ENCODE measurements around the gene MYZAP.

The MYZAP gene

DNA sequence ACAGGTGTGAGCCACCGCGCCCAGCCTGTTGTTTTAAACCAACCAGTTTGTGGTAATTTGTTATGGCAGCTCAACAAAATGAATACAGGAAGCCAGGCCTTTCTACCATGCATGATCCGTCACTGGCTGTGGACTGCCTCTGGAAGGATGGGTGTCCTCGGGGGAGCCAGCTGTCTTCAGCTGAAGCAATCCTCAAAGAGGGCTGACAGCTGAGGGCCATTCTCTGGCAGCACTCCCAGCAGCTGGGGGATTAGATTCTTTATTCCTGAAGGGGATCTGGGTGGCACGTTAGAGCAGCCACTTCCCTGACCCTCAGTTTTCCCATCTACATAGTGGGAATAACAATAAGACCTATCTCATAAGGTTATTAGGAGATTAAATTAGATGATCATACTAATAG is 139.2 kb downstream of the MYZAP start:
- no peak overlapping the region for H3K4me3 ChIP-seq
- no peaks in the 10 kb centered on the region for H3K36me3 ChIP-seq (replicated peaks)
- H3K9me3 ChIP-seq: no peaks in the 10 kb centered on the region
- in situ Hi-C loops (cut with MboI; ENCODE audit: low sequenced_read_pairs): loop anchor here (10.0 kb wide), 1 partner anchor 166 kb away; no protein-coding TSS in a partner anchor
- no peak for DNase-seq (ENCODE audit: low spot score in 2 of 2)
- H3K4me1 ChIP-seq: no peaks in the 10 kb centered on the region
- H3K27me3 ChIP-seq (ENCODE audit: low read depth): no peaks in the 10 kb centered on the region

- Histone ChIP-seq H3K36me3 (replicated peaks) (no peaks in the 10 kb centered on the region), H3K4me3 (no peak overlapping the region), H3K9me3 (no peaks in the 10 kb centered on the region), H3K27me3 (ENCODE audit: low read depth) (no peaks in the 10 kb centered on the region), H3K4me1 (no peaks in the 10 kb centered on the region)
- no peak for DNase-seq (ENCODE audit: low spot score in 2 of 2)
- in situ Hi-C loops (cut with MboI; ENCODE audit: low sequenced_read_pairs): loop anchor here (10.0 kb wide), 1 partner anchor 167 kb away; no protein-coding TSS in a partner anchor
These were observed 139.9 kb downstream of the MYZAP start for GRCh38 chr15:57731530-57732103.

DNA sequence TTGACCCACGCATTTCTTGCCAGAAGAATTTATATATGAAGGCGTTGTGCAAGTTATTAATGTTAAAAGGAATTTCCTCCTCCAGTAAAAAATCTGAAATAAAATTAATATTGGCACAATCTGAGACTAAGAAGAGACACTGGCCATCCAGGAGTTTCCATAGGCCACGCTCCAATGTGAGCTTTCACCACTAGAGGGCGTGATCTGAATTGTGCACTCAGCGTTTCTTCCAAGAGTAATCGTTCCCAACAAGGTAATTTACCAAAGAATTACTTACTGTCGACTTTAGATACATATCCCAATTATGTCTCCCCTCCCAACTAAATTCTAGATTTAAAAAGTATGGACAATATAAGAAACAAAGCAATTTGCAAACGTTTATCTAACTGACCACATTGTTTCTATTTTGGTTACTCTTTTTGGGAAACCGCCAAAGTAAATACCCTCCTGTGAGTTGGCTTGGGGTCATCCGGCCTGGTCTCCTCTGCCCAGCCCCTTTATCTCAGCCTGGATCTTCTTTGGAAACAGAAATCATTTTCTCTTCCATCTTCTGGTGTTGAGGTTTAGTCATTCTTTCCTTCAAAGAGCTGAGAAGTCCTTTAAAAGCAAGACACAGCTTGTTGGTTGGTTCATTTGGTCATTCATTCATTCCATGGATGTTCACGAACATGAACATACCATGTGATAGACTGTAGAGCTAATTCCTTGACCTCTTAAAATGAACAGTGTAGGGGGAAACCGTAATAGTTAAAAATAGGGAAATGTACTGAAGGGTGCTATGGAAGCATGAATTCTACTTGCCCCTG is 141.0 kb downstream of the MYZAP start:
- H3K4me3 ChIP-seq: no peak overlapping the region
- in situ Hi-C loops (cut with MboI; ENCODE audit: low sequenced_read_pairs): loop anchor here (10.0 kb wide), 1 partner anchor 168 kb away; no protein-coding TSS in a partner anchor
- no peaks in the 10 kb centered on the region for H3K27me3 ChIP-seq (ENCODE audit: low read depth)

DNA sequence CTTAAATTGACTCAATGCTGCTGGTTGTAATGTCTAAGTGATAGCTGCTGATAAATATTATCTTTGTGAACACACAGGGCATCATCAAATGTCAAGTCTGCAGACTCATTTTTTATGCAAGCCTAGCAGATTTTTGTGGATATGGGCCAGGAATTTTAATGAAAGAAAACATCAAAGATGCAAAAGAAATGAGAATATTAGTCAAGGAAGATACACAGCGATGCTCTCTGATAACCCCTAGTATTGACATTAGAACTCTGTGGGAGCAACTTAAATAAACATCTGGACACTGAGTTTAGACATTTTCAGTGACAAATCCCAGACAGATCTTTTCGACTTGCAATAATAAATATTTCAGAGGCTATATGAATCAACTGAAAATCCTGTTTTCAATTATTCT is 143.2 kb downstream of the MYZAP start:
- in situ Hi-C loops (cut with MboI; ENCODE audit: low sequenced_read_pairs): loop anchor here (10.0 kb wide), 1 partner anchor 170 kb away; no protein-coding TSS in a partner anchor
- H3K36me3 ChIP-seq (replicated peaks): no peaks in the 10 kb centered on the region
- DNase-seq (ENCODE audit: low spot score in 2 of 2): no peak
- H3K27me3 ChIP-seq (ENCODE audit: low read depth): no peaks in the 10 kb centered on the region
- no peaks in the 10 kb centered on the region for H3K4me1 ChIP-seq
- no peaks in the 10 kb centered on the region for H3K9me3 ChIP-seq
- H3K4me3 ChIP-seq: no peak overlapping the region

More for the DNA sequence above, 141.0 kb downstream of the MYZAP start:
- Histone ChIP-seq H3K9me3 (no peaks in the 10 kb centered on the region), H3K36me3 (replicated peaks) (no peaks in the 10 kb centered on the region), H3K4me1 (no peaks in the 10 kb centered on the region)
- DNase-seq (ENCODE audit: low spot score in 2 of 2): peak; percentile 31 to 79

Measured in HAP-1 (cell line).